Kidney (tissue), 14 donors: ENCODE results near the gene DACT3. TPM values are rescaled to one million over a fixed set of nuclear protein-coding genes. Genes with fewer than 3 reads are reported as not detected.

Experiments
- DNase-seq, 5 donors: peaks; one replicate each; pipeline ENCODE4 v3.0.0-alpha.2; 2013 to 2020
- FAIRE-seq: peaks from 2 replicates; lab custom pipeline; 2012; peaks lifted over from hg19 to GRCh38; lab: Jason Lieb, UNC
- H3K27ac ChIP-seq, 2 donors: one replicate each; pipeline ENCODE4 v1.7.0; 2013; ENCODE audit warnings: low read depth in 2 of 2, low read length in 2 of 2, inconsistent platforms in 1 of 2
- H3K27me3 ChIP-seq: one replicate; pipeline ENCODE4 v1.7.1; 2013; ENCODE audit warnings: low read length, inconsistent platforms; ENCODE audit not compliant: control insufficient read depth, insufficient read depth
- H3K36me3 ChIP-seq, 3 donors: one replicate each; pipeline versions ENCODE4 v1.7.0 to v1.7.1; 2013; ENCODE audit warnings: low read length in 3 of 3, control low read depth in 1 of 3, inconsistent platforms in 1 of 3; ENCODE audit not compliant: insufficient read depth in 3 of 3, control insufficient read depth in 2 of 3
- H3K4me1 ChIP-seq, 3 donors: one replicate each; pipeline versions ENCODE4 v1.7.0 to v1.7.1; 2013; ENCODE audit warnings: low read length in 3 of 3, inconsistent platforms in 1 of 3, low read depth in 1 of 3; ENCODE audit not compliant: control insufficient read depth in 2 of 3, insufficient read depth in 2 of 3
- H3K4me3 ChIP-seq, 3 donors: one replicate each; pipeline versions ENCODE4 v1.7.0 to v1.8.1; 2013; ENCODE audit warnings: low read length in 3 of 3, control low read depth in 1 of 3, inconsistent platforms in 1 of 3
- H3K9ac ChIP-seq, 3 donors: one replicate each; pipeline versions ENCODE4 v1.7.0 to v1.7.1; 2013; ENCODE audit warnings: low read length in 3 of 3, control low read depth in 1 of 3, inconsistent platforms in 1 of 3
- H3K9me3 ChIP-seq, 3 donors: one replicate each; pipeline versions ENCODE4 v1.7.0 to v1.7.1; 2013; ENCODE audit warnings: low read length in 3 of 3, control low read depth in 1 of 3, inconsistent platforms in 1 of 3; ENCODE audit not compliant: control insufficient read depth in 2 of 3, insufficient read depth in 1 of 3
- CTCF ChIP-seq: IDR thresholded peaks from 3 replicates; pipeline ENCODE4 v1.5.1; 2012; ENCODE audit warnings: mild to moderate bottlenecking, moderate library complexity, borderline replicate concordance; ENCODE audit not compliant: insufficient read depth; ENCODE audit errors: extremely low read depth
- intact Hi-C: fragments of 100-400 bp; cut with DNase I; formaldehyde crosslinking; loops from one replicate; pipeline ENCODE4 v1.11.1; 2022
- polyA plus RNA-seq: library from polyadenylated mRNA; stranded (reverse); fragments of 350-450 nt; fragmentation: Illumina TruSeq; extraction: RNeasy Lipid Tissue Mini Kit (QIAGEN cat#74804); gene quantifications from one replicate; pipeline ENCODE4 v1.2.3, GENCODE V29; 2014; ENCODE audit warnings: low read depth, low replicate concordance; ENCODE audit not compliant: insufficient read depth
- total RNA-seq: library from RNA; stranded (reverse); fragmentation: NEBNext Ultra II Directional; extraction: Animal tissue kit (Norgen Biotek cat#: 25700); gene quantifications from one replicate; pipeline ENCODE4 v1.2.1, GENCODE V29; 2021
- donor health status: control.
- donor health status: control.
- donor health status: control.
- donor health status: control.
- donor health status: control.
- donor health status: DM: yes; HTN: yes; CAD: no.
- donor health status: Normal renal cell carcinoma (clear cell type).

Gene DACT3
- total and polyA plus RNA-seq, 2 donors from 2014 or later: 5.4 to 10.4 TPM

GRCh38 chr19:46691104-46691503, 30.1 kb upstream of the DACT3 start:
- FAIRE-seq (no peak), DNase-seq (no peak)
- intact Hi-C loops: no loop called here
- no peak overlapping the region for H3K9ac ChIP-seq
- H3K36me3 ChIP-seq: peaks cover 19 to 48% (median 46%) of the 10 kb centered on the region in 3 donors
- H3K9me3 ChIP-seq: no peaks in the 10 kb centered on the region
- H3K4me3 ChIP-seq: no peak overlapping the region
- H3K27me3 ChIP-seq: no peaks in the 10 kb centered on the region
- TF ChIP-seq CTCF: no peak
- H3K27ac ChIP-seq: no peak overlapping the region
- H3K4me1 ChIP-seq: no peaks in the 10 kb centered on the region

- no peak for TF ChIP-seq CTCF
- H3K36me3 ChIP-seq: peaks cover 17 to 53% (median 52%) of the 10 kb centered on the region in 3 donors
- no peak for DNase-seq
- H3K27ac ChIP-seq: no peak overlapping the region
- H3K9me3 ChIP-seq: no peaks in the 10 kb centered on the region
- FAIRE-seq: no peak
- H3K4me3 ChIP-seq: no peak overlapping the region
- no peak overlapping the region for H3K9ac ChIP-seq
- intact Hi-C loops: no loop called here
- H3K27me3 ChIP-seq: no peaks in the 10 kb centered on the region
- no peaks in the 10 kb centered on the region for H3K4me1 ChIP-seq
These were observed 28.4 kb upstream of the DACT3 start for GRCh38 chr19:46689358-46689757.

DNA sequence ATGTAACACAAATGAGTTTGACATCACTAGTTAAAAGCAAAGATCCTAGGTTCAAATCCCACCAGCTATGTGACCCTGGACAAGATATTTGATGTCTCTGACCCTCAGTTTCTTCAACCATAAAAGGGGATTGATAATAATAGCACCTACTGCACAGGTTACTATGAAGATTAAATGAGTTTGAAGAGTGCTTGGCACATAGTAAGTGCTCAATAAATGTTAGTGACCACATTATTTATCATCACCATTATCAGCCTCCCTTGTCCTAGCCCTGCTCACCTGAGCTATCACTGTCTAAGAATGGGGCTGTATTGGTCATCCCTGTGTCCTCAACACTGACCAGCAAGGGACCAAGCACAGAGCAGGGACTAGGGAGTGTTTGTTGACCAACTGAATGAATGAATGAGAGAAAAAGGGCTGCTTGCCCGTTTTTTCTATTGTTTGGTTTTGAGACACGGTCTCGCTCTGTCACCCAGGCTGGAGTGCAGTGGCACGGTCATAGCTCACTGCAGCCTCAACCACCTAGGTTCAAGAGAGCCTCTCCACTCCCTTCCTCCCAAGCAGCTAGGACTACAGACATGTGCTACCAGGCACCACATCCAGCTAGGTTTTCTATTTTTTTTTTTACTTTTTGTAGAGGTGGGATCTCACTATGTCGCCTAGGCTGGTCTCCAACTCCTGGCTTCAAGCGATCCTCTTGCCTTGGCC, 26.6 kb upstream of the DACT3 start:
- Histone ChIP-seq H3K36me3 (peaks cover 11 to 45% (median 41%) of the 10 kb centered on the region in 3 donors), H3K4me1 (no peaks in the 10 kb centered on the region), H3K27ac (no peak overlapping the region), H3K4me3 (no peak overlapping the region), H3K27me3 (no peaks in the 10 kb centered on the region), H3K9me3 (no peaks in the 10 kb centered on the region), H3K9ac (no peak overlapping the region)
- FAIRE-seq: no peak
- no peak for TF ChIP-seq CTCF
- intact Hi-C loops: no loop called here
- DNase-seq: no peak
